HG02943 (cell line): Measurements from ENCODE around the gene FYB1.

Source experiments
- ATAC-seq: cut with Tn5 transposase; IDR thresholded peaks from one replicate; pipeline ENCODE4 v1.9.1; 2021; ENCODE audit warnings: mild to moderate bottlenecking, low read depth, moderate library complexity; ENCODE audit not compliant: unreplicated experiment

The FYB1 gene

DNA sequence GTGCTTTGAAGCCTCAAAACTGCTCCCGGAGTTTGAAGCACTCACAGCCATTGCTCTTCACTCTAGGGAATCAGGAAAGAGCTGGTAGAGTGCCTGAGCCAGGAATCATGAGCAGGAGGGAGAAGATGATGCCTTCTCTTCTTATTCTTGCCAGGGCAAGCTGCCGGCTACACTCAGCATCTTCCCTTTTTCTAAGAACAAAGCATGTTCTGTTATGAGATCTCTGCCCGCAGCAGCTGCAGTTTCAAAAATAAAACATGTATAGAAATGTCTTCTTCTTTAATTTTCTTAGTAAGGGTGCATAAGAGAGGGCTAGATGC is 87.3 kb downstream of the FYB1 start:
- no peak for ATAC-seq

DNA sequence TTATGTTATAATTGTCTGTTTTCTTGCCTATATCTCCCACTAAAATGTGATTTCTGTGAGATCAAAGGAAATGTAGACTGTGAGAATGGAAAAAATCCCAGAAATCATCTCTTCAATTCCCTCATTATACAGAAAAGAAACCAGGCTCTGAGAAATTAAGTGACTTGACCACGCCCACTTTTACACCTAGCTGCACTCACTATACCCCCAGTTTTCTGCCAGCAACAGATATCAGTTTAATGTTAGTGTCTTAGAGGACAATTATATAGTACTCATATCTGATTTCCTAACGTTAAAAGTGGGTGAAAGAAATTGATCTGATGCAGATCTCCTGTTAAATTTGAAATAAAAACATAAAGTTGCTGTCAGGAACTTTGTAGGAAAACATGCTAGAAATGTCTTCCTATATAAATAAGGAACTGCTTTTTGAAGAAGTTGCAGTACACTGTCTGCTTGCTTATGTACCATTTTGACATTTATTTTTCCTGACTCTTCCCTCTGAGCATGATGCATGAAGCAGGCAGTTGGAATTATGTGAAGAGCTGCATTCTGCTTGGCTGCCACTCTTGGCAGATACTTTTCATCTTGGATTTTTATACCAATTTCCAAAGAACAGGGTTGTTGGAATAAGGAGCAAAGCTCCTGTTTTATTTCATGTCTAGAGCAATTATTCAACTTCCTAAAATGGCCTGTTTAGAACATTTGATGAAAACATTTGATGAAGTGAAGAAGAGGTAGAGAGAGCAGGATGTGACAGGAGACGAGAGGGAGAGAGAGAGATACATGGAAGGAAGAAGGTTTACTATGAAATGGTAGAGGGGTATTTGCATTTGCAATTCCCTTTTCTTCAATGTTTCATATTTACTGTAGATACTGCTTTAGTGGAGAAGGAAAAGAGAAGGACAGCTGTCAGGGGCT is 87.9 kb downstream of the FYB1 start:
- ATAC-seq, result no peak

DNA sequence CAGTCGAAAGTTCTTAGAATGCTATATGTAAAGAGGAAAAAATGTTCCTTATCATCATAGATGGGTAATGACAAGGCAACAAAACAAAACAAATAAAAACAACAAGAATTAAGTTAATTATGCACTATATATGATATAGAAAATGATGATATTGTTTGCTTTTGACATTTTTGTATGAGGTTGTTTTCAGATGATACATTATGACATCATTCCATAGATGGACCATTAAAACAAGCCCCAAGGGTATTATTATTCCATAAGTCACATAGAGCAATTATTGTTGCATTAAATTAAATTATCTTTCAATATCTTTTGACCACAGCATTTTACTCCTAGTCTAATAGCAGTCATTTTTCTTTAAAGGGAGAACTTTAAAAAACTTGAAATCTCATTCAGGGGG is 88.6 kb downstream of the FYB1 start:
- ATAC-seq, result no peak

DNA sequence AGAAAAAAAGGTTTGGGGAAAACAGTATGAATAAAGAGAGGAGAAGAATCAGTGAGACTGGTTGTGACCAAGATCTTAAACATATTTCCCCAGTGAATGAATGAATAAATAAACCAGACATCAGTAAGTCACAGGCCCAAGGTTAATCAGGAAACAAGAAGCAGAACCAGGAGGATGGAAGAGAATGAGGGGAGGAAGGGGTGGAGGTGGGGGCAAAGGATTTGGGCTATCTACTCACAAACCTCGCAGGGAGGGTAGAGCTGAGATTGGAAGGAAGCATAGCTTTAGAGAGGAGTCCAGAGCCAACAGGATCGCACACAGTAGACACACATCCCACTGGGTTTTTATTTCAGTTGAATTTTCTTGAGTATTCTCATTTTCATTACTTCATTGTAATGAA is 97.4 kb downstream of the FYB1 start:
- ATAC-seq, result no peak

DNA sequence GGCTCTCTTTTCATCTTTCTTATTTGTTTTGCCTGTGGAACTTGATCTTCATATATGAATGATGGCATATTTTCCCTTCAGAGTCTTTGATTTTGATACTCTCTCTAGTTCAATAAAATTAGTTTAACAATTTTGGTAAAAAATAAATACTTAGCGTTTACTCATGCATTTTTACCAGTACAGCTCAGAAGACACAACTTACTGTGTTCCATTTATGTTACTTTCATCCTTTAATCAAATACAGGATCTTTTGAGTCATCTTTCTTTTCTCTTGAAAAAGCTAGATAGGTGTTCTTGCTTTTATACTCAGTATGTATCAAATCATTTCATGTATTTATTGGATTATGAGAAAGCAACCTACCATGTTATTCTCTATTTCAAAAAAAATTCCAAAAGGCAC is 98.0 kb downstream of the FYB1 start:
- no peak for ATAC-seq

DNA sequence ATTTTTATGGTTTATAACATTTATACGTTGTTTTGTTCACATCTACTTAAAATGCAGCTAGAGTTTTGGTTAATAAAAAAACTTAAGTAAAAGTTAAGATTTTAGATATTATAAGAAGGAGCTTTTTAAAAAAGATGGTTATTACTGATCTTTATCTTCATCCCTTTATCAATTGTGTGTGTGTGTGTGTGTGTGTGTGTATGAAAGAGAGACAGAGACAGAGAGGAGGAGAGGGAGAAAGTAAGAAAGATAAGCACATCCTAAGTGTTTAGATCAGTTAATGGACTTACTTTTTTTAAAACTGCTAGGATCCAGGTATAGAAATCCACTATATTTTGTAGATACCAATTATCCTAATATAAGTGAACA is 99.3 kb downstream of the FYB1 start:
- no peak for ATAC-seq

DNA sequence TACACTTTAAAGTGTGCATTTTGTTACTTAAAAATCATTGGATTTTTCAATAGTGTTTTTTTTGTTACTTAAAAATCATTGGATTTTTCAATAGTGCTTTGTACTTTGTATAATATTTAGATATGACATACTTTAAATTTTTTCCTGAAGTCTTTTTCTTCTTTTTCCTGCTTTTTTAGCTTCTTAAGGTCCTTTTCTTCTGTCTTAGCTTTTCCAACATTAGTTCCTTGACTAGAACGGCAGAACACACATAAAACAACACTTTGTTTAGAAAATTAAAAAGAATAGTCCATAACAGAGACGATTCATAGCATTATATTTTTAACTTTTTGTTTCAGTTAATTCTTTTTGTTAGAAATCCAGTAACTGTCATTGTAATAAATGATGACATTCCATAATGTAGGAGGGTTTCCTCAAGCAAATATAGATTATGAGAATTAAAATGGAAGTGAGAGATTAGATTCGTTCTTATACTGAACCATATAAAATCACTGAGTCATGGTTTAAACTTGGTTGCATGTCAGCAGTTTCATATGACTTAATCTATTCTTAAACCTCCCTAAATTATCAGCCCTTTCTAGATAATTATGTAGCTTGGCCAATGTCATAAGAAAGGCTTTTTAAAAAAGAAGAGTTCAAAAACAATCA is 99.8 kb downstream of the FYB1 start:
- no peak for ATAC-seq

DNA sequence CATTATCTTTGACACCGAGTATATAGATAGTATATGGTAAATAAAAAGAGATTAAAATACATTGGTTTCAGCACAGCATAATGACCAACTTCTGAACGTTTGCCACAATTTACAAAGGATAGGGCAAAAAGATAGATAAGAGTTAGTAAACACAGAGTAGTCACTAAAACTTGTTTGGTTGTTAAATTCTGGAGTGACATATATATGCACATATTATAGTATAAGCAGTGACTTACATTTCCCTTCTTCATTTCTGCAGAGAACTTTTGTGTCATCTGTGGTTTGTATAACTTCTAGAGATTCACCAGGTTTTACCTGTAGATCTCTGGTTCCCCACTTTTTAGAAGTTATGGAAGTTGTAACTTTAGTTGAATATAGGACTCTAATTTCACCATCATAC is 100.7 kb downstream of the FYB1 start:
- no peak for ATAC-seq

DNA sequence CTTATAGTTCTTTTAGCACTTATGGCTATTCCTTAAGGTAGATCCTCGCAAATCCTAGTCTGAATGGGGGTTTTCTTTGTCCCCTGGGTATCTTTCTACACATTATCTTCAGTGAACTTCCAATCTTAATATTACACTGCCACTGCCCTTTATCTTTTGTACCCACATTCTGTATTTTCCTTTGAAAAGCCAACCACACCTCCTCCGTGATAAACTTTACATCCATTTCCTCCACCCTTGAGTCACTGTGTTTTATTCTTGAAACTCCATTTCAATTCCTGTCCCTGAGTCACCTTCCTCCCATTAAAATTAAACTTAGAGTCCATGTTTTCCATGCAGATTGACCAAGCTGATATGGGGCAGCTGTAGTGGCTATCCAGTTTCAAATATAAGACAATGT is 102.0 kb downstream of the FYB1 start:
- ATAC-seq, result no peak

DNA sequence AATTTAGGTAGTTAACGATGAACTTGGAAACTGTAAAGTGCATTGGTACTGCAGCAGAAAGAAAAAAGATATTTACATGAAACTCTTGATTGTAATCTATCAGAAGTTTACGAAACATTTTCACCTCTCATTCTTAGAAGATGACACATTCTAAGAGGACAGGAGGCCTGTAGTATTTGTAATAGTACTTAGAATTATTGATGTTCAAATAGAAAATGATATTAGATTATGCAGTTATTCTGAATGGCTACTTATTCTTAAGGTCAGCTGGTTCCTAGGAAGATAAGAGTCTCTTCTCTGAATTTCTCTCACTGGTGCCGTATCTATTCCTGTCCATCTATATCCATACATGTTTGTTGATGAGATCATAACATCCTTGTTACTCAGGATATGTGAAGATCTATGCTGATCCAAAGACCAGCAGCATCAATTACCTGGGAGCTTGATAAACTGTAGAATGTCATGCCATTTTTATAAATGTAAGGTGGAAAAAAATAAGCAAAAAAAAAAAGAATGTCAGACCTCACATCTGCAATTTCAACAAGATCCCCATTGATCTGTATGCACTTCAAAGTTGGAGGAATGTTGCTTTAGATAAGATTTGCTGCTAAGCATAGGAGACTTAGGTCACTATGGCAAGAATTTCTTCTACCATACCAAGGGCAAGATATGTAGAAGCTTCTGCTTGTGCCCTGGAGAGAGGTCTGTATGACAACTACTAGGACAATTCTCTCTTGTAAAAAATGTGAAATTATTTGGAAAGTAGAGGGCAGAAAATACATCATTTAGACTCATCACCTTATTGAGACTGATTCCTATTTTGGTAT is 102.8 kb downstream of the FYB1 start:
- no peak for ATAC-seq

DNA sequence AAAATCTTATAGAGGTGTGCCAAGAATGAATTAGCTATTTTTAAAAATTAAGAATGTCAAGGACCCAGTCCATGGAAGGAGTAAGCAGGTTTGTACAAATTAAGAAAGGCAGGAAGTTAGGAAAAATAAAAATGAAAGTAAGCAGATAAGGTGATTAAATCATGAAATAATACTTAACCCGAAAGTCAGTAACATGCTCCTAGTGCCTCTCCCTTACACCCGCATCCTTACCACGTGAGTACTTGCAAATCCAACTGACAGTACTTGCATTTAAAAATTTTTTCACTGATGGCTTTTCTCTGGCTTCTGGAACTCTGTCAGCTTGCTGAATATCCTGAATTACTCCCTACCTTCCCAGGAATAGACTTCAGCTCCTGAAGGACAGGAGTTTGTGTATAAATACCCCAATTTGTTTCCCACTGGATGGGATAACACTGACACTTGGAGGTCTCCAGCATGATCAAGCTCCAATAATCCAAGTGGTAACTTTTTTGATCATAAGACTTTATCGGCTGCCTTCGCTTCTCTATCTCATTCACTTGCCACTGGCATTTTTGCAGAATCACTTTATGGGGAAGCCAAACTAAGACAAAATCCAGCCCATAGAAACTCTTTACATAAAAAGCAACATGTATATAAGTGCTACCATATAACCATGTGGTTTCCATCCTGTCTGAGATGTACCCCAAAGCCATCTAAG is 103.6 kb downstream of the FYB1 start:
- no peak for ATAC-seq

DNA sequence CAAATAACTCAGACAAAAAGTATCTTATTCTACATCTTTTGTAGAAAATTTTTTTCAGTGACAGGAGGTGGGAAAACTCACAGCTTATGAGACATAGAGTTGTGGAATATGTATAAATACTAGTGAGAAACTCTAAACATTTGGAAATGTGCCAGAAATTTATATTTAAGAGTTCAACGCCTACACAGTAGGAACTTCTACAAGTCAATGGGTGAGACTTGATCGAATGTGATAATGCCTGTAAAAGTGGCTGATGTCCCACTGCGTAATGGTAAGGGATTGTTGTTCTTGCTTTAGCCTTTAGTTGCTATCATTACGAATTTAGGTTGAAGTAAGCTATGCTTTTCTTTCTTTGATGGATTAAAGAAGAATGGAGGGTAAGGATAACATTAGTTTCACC is 105.2 kb downstream of the FYB1 start:
- no peak for ATAC-seq

DNA sequence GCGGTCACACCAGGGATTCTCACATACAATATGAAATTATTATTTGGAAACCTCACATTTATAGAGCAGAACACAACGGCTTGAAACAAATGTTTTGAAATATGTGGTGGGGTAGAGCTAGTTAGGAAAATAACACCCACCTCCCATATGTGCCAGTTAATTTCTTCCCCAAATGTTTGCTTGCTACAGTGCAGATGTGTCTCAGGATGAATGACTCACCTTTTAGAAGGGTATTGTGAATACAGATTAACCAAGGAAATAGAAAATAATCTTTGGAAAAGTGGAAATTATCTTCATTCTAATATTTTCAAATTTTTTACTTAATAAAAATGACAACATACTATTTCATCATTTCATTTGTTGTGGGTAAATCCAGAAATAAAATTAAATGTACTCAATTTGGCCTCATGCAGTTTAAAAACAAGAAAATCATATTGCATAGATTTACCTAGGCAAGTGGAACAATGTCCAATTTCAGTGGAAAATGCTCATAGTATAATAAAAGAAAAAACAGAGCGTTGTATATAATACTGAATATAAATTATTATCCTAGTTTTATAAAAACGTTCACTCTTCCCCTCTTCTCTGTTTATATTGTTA is 105.9 kb downstream of the FYB1 start:
- ATAC-seq, result no peak

DNA sequence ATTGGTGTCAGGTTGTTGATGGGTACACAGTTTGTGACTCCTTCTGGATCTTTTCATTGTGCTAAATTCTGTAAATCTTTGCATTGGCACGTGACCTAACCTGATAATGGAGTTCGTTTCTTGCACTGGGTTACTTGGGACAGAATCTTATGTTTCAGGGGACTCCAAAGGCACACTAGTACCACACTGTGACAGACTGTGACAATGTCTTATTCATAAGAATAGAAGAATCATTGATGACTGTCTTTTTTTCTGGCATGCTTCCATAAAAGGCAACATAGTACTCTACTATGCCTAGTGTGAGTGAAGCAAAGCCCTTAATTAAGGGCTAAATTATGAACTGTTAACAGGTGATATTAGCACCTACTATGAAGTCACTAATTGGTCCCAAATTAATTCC is 109.8 kb downstream of the FYB1 start:
- no peak for ATAC-seq

DNA sequence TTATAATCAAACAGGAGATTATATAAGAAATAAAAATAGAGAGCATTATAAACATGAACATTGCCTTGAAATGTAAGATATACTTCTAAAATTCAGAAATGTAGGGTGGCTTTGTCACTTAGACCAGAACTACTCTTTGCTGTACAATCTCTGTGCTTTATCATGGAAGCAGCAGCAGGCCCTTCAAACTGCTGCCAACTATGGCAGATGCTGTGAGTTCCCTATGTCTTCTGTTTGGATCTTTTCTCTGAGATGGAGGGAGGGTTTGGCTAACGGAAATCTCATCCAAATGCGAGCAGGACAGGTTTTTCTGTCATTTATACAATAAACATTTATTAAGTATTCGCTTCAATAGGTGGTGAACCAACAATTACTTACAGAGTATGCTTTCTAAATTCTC is 110.4 kb downstream of the FYB1 start:
- ATAC-seq, result no peak

DNA sequence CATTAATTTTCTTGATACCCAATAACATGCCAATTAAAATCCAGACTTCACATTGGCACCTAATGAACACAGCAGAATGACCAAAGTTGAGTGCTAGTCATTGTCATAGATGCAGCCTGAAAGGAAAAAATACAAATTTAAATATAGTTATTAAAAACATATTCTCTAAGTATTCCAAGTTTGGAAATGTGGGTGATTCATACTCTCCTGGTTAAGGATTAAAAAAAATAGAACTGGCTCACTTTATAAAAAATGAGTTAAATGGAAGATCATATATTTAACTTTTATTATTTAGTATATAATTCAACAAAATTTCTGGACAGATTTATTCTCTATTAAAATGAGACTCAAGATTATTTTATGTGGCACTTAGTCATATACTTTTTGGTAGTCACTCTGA is 112.0 kb downstream of the FYB1 start:
- no peak for ATAC-seq

DNA sequence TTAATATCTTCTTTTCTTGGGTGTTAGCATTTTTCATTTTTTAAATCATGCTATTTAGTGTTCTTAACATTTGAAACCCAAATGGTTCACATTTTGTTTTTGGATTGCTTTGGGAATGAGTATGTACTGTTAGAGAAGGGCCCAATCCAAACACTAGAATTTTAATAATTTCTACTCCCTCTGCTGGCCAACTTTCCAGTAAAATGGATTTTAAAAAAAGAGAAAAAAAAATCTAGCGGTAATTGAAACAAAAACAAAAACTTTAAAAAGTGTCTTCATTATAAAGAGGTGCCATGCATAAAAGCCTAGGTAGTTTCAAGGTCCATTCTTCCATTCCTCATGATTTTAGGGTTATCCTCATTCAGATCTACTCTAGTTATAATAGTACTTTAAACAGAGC is 113.0 kb downstream of the FYB1 start:
- no peak for ATAC-seq

DNA sequence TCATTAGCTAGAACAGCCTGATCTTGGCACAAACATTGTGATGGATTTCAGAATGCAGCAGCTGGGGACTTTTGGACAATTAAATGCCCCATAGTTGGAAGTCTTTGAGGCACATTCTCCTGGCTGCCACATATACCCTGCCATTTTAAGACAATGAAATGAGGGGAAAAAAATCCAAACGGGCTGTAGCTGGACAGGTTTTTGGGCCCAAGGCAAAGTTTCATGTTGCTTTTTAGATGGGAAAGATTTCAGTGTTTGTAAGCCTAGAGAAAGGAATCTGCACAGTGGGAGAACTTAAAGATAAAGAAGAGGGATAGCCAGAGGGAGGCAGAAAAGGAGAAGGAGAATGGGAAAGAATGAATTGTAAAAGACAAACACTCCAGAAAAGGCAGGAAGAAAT is 115.1 kb downstream of the FYB1 start:
- ATAC-seq, result no peak

DNA sequence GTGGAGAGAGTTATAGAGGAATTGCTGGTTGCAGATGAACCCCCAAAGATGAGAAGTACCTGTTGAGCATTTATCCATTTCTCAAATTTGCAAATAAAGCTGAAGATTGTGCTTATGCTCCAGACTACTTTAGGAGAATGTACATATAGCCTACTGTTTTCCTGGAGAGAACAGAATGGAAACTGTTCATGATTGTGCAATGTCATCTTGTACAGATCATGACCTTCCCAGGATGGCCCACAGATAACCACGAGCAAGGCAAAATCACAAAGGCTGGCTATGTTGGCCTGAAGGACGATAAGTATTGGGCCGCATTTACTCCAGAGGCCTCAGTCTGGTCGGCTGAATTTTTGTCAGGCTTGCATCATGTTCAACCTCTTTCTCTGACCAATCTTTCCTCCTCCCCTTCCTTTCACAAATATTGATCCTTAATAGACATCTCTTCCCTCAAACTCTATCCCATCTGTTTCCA is 116.6 kb downstream of the FYB1 start:
- no peak for ATAC-seq

DNA sequence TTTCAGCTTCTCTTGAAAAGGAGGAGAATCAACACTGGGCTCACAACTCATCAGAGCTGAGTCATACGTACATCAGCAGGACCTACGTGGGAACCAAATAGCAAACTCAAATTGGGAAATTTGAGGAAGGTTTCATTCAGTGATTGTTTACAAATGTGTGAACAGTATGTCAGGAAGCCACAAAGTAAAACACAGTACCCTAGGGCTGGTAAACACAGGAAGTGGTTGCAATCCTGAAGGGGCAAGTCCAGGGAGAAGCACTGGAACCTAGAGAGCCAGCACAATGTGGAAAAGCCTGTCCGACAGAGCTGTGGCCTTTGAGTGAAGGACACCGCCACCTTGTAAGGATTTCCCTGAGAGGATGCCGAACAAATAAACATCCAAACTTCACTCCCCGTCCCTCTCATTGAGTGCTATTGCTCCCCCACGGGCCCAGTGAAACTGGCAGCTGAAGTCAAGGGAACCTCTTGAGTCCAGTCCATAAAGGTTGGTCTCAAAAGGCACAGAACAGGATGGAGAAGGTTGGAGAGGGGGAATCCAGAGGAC is 118.4 kb downstream of the FYB1 start:
- ATAC-seq, result no peak
